Liver (tissue), 3 donors: ENCODE measurements around the gene CDC42.

Experiments used
- CTCF ChIP-seq: fragments of 150-350 bp; IDR thresholded peaks from 2 replicates; pipeline ENCODE4 v1.5.1; 2017; ENCODE audit warnings: improper control_type of control experiment, low read depth, low read length; ENCODE audit not compliant: missing input control
- RXRA ChIP-seq, 2 donors: IDR thresholded peaks; 2 replicates each; pipeline ENCODE4 v1.6.1; 2017 to 2018; ENCODE audit warnings: antibody characterized with exemption in 2 of 2, mild to moderate bottlenecking in 1 of 2
- donor health status: healthy.
- donor health status: healthy.

- TF ChIP-seq CTCF (no peak), RXRA (IDR thresholded peaks at IDR 0.05) (no peak)
These were observed 49.5 kb downstream of the CDC42 start for GRCh38 chr1:22101995-22102394.
